Measurements from ENCODE around the gene LIPI. TPM values are rescaled to one million over a fixed set of nuclear protein-coding genes. Genes with fewer than 3 reads are reported as not detected.

The LIPI gene
- total RNA-seq, 4 donors from 2014 or later, result not detected

DNA sequence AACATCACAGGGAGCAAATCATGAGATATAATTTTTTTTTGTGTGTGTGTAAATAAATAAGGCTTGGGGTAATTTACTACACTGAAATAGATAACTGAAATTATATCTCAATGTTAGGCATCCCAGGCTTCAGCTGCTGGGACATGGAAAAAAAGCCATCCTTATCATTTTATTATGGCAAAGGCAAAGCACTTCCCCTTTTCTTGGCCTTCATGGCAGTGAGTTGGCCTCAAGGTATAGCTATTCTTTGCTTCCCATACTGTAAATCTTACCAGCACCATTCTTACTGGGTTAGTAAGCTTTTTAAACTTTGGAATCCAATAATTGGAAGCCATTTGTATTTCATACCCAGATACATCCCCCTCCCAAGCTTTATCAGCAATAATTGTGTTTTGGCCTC is 34.2 kb upstream of the LIPI start:
- DNase-seq (ENCODE audit: extremely low spot score), result no peak
- H3K27ac ChIP-seq (replicated peaks in 1 of 4), result no peak overlapping the region
- no peaks in the 10 kb centered on the region for H3K27me3 ChIP-seq
- no peaks in the 10 kb centered on the region for H3K9me3 ChIP-seq
- H3K36me3 ChIP-seq, result no peaks in the 10 kb centered on the region
- no peaks in the 10 kb centered on the region for H3K4me1 ChIP-seq
- TF ChIP-seq POLR2A (IDR thresholded peaks at IDR 0.05; ENCODE audit: low read depth) (no peak), POLR2AphosphoS5 (IDR thresholded peaks at IDR 0.05) (no peak), EP300 (IDR thresholded peaks at IDR 0.05) (no peak)
- TF ChIP-seq, protein P1, sequence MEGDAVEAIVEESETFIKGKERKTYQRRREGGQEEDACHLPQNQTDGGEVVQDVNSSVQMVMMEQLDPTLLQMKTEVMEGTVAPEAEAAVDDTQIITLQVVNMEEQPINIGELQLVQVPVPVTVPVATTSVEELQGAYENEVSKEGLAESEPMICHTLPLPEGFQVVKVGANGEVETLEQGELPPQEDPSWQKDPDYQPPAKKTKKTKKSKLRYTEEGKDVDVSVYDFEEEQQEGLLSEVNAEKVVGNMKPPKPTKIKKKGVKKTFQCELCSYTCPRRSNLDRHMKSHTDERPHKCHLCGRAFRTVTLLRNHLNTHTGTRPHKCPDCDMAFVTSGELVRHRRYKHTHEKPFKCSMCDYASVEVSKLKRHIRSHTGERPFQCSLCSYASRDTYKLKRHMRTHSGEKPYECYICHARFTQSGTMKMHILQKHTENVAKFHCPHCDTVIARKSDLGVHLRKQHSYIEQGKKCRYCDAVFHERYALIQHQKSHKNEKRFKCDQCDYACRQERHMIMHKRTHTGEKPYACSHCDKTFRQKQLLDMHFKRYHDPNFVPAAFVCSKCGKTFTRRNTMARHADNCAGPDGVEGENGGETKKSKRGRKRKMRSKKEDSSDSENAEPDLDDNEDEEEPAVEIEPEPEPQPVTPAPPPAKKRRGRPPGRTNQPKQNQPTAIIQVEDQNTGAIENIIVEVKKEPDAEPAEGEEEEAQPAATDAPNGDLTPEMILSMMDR (IDR thresholded peaks at IDR 0.05), result no peak
- no peak overlapping the region for H3K4me3 ChIP-seq
- intact Hi-C loops (cut with DNase I), result no loop called here

DNA sequence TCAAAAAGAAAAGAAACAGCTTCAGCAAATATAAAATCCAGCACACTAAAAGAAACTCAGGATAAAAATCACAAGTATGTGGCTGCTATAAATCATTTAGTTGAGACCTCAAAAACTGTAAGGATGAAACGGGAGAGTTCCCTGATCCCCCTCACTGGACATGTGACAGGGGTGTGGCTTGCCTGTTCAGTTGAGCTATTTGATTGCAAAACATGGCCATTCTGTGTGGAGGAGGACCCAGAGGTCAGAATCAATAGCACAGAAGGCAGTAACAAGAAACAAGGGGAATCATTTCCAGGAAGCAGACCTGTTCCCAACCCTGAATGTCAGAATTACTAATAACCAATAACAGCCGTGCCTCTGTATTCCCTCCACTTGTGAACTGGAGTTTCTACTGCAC is 33.1 kb upstream of the LIPI start:
- 51% methylated on average over 2 of the region's 2 CpGs for WGBS
- DNase-seq (ENCODE audit: extremely low spot score), result no peak
- H3K4me3 ChIP-seq, result no peak overlapping the region
- H3K36me3 ChIP-seq, result no peaks in the 10 kb centered on the region
- intact Hi-C loops (cut with DNase I), result no loop called here
- no peaks in the 10 kb centered on the region for H3K9me3 ChIP-seq
- H3K27ac ChIP-seq (replicated peaks in 1 of 4), result no peak overlapping the region
- TF ChIP-seq POLR2A (IDR thresholded peaks at IDR 0.05; ENCODE audit: low read depth) (no peak), POLR2AphosphoS5 (IDR thresholded peaks at IDR 0.05) (no peak), EP300 (IDR thresholded peaks at IDR 0.05) (no peak)
- TF ChIP-seq, protein P1 (IDR thresholded peaks at IDR 0.05), result no peak
- H3K27me3 ChIP-seq, result no peaks in the 10 kb centered on the region
- H3K4me1 ChIP-seq, result no peaks in the 10 kb centered on the region

DNA sequence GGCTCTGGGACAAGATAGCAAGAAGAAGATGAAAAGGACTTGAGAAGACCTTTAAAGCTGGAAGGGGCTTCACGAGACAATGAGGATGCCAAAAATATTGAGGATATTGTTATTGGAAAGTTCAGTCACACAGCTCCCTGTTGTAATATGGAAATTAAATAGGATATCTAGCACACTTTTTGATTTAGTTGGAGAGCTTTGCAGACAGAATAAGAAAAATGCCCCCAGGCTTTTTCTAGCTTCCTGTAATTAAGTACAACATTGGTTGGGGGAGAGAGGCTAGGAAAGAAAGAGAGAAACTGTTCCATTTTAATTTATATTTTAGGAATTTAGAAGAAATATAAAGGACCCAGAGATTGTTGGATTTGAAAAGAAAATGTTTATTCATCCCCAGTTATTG is 32.7 kb upstream of the LIPI start:
- TF ChIP-seq POLR2AphosphoS5 (IDR thresholded peaks at IDR 0.05), result no peak
- no peak for TF ChIP-seq EP300 (IDR thresholded peaks at IDR 0.05)
- TF ChIP-seq, protein P1 (IDR thresholded peaks at IDR 0.05), result no peak
- TF ChIP-seq POLR2A (IDR thresholded peaks at IDR 0.05; ENCODE audit: low read depth), result no peak
- no peaks in the 10 kb centered on the region for H3K4me1 ChIP-seq
- H3K36me3 ChIP-seq, result no peaks in the 10 kb centered on the region
- H3K4me3 ChIP-seq, result no peak overlapping the region
- intact Hi-C loops (cut with DNase I), result no loop called here
- H3K27ac ChIP-seq (replicated peaks in 1 of 4), result no peak overlapping the region
- 57% methylated on average over 1 of the region's 1 CpG for WGBS
- H3K27me3 ChIP-seq, result no peaks in the 10 kb centered on the region
- DNase-seq (ENCODE audit: extremely low spot score), result no peak
- no peaks in the 10 kb centered on the region for H3K9me3 ChIP-seq

DNA sequence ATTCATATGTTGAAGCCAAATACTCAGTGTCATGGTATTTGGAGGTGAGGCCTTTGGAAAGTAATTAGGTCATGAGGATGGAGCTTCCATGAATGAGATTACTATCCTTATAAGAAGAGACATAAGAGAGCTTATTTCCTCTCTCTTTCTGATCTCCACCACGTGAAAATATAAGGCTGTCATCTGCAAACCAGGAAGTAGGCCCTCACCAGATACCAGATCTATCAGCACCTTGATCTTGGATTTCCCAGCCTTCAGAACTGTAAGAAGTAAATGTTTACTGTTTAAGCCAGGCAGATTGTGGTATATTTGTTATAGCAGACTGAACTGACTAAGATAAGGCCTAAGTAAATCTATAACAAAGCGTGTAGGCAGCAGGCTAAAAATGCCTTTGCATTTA is 30.5 kb upstream of the LIPI start:
- no peak overlapping the region for H3K4me3 ChIP-seq
- no peak overlapping the region for H3K27ac ChIP-seq (replicated peaks in 1 of 4)
- no peaks in the 10 kb centered on the region for H3K27me3 ChIP-seq
- intact Hi-C loops (cut with DNase I), result no loop called here
- TF ChIP-seq POLR2AphosphoS5 (IDR thresholded peaks at IDR 0.05) (no peak), POLR2A (IDR thresholded peaks at IDR 0.05; ENCODE audit: low read depth) (no peak), EP300 (IDR thresholded peaks at IDR 0.05) (no peak)
- TF ChIP-seq, protein P1 (IDR thresholded peaks at IDR 0.05), result no peak
- no peaks in the 10 kb centered on the region for H3K4me1 ChIP-seq
- 45% methylated on average over 2 of the region's 2 CpGs for WGBS
- no peaks in the 10 kb centered on the region for H3K36me3 ChIP-seq
- DNase-seq (ENCODE audit: extremely low spot score), result no peak
- no peaks in the 10 kb centered on the region for H3K9me3 ChIP-seq

DNA sequence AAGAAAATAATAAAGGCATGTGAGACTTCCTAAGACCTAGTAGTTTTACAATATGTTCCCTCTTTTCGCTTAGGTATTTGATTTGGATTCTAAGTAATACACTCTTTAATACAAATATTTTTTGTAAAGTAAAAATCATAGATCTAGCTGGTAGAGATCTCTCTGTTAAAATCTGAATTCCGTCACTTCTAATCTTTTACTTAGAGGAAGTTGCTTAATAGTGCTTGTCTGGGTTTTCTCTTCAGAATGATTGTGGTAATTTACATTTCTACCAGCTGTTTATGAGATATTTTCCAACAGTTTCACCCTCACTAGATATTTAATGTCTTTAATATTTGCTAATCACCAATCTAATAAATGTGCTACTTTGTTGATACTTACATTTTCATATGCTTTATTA is 28.5 kb upstream of the LIPI start:
- no peaks in the 10 kb centered on the region for H3K4me1 ChIP-seq
- intact Hi-C loops (cut with DNase I), result no loop called here
- no peaks in the 10 kb centered on the region for H3K27me3 ChIP-seq
- H3K27ac ChIP-seq (replicated peaks in 1 of 4), result no peak overlapping the region
- no peak overlapping the region for H3K4me3 ChIP-seq
- no peaks in the 10 kb centered on the region for H3K9me3 ChIP-seq
- H3K36me3 ChIP-seq, result no peaks in the 10 kb centered on the region
- WGBS, result 80% methylated on average over 2 of the region's 2 CpGs
- no peak for DNase-seq (ENCODE audit: extremely low spot score)
- TF ChIP-seq EP300 (IDR thresholded peaks at IDR 0.05), result no peak
- TF ChIP-seq POLR2AphosphoS5 (IDR thresholded peaks at IDR 0.05), result no peak
- TF ChIP-seq, protein P1 (IDR thresholded peaks at IDR 0.05), result no peak
- TF ChIP-seq POLR2A (IDR thresholded peaks at IDR 0.05; ENCODE audit: low read depth), result no peak

All from esophagus muscularis mucosa (tissue), 4 donors.